Activated CD8-positive, alpha-beta memory T cell treated with anti-CD3 and anti-CD28 coated beads for 24 hours (primary cell): ENCODE results near the gene HECTD1.
A peak's percentile ranks its signal among the peaks of the same experiment; 100 is the strongest.
"Not testable (repeated sequence)": the region's sequence is repeated elsewhere in the genome, so short reads cannot be mapped to it uniquely, and the experiment has no call there.

Source experiments
- DNase-seq: peaks from one replicate; pipeline ENCODE4 v3.0.0-alpha.2; 2020

The HECTD1 gene

GRCh38 chr14:31224808-31225207 lies 17.2 kb upstream of the HECTD1 start:
- no peak for DNase-seq

GRCh38 chr14:31223331-31223730 lies 15.7 kb upstream of the HECTD1 start:
- no peak for DNase-seq

- no peak for DNase-seq
Measured at GRCh38 chr14:31222834-31223233, 15.2 kb upstream of the HECTD1 start.

- DNase-seq, result no peak
Measured at GRCh38 chr14:31221266-31221665, 13.7 kb upstream of the HECTD1 start.

GRCh38 chr14:31219169-31219568 lies 11.6 kb upstream of the HECTD1 start:
- no peak for DNase-seq

- no peak for DNase-seq
Measured at GRCh38 chr14:31216359-31216758, 8.8 kb upstream of the HECTD1 start.

- DNase-seq, result no peak
Measured at GRCh38 chr14:31212893-31213292, 5.3 kb upstream of the HECTD1 start.

GRCh38 chr14:31209605-31210004 lies 2.0 kb upstream of the HECTD1 start:
- DNase-seq, result no peak

- DNase-seq, result peak; percentile 74
Measured at GRCh38 chr14:31208546-31209424, 1.2 kb upstream of the HECTD1 start.

- DNase-seq, result no peak
Measured at GRCh38 chr14:31207287-31207754, 272 bp downstream of the HECTD1 start.

- peak; percentile 86 for DNase-seq
Measured at GRCh38 chr14:31206536-31207286, 882 bp downstream of the HECTD1 start.

GRCh38 chr14:31205681-31206535 lies 1.7 kb downstream of the HECTD1 start:
- no peak for DNase-seq

- DNase-seq, result no peak
Measured at GRCh38 chr14:31204593-31205534, 2.7 kb downstream of the HECTD1 start.

- not testable (repeated sequence) for DNase-seq
Measured at GRCh38 chr14:31203899-31204592, 3.5 kb downstream of the HECTD1 start.

- DNase-seq, result no peak
Measured at GRCh38 chr14:31203414-31203742, 4.2 kb downstream of the HECTD1 start.

GRCh38 chr14:31201111-31201510 lies 6.5 kb downstream of the HECTD1 start:
- no peak for DNase-seq

GRCh38 chr14:31200702-31200990 lies 6.9 kb downstream of the HECTD1 start:
- DNase-seq, result no peak

- no peak for DNase-seq
Measured at GRCh38 chr14:31197671-31198070, 9.9 kb downstream of the HECTD1 start.

GRCh38 chr14:31196839-31197492 lies 10.6 kb downstream of the HECTD1 start:
- no peak for DNase-seq

- DNase-seq, result no peak
Measured at GRCh38 chr14:31194661-31195060, 12.9 kb downstream of the HECTD1 start.

- DNase-seq, result no peak
Measured at GRCh38 chr14:31194095-31194494, 13.5 kb downstream of the HECTD1 start.
